GM21576 (cell line): ENCODE measurements around the gene NEO1.
"Not testable (repeated sequence)": the region's sequence is repeated elsewhere in the genome, so short reads cannot be mapped to it uniquely, and the experiment has no call there.

Experiments used
- ATAC-seq: cut with Tn5 transposase; IDR thresholded peaks from one replicate; pipeline ENCODE4 v1.9.1; 2021; ENCODE audit warnings: mild to moderate bottlenecking, moderate library complexity; ENCODE audit not compliant: unreplicated experiment

The NEO1 gene

DNA sequence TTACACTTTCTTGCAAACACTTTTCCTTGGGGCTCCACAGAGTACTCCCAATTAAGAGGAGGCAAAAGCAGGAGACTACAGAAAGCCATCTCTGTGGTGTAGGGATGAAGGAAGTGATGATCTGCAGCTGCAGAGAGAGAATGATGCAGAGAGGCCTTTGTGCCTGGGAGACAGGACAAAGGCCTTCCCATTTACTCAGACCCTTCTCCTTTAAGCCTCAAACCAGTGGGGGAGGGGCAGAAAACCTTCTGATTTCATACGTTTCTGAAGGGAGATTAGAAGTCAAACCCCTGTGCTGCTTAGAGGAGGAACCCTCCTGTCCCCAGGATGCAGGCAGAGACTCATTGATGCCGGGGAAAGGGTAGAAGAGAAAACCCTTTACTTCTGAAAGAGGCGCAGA is 130.8 kb downstream of the NEO1 start:
- no peak for ATAC-seq

GRCh38 chr15:73190189-73190601 is 137.9 kb downstream of the NEO1 start:
- no peak for ATAC-seq

DNA sequence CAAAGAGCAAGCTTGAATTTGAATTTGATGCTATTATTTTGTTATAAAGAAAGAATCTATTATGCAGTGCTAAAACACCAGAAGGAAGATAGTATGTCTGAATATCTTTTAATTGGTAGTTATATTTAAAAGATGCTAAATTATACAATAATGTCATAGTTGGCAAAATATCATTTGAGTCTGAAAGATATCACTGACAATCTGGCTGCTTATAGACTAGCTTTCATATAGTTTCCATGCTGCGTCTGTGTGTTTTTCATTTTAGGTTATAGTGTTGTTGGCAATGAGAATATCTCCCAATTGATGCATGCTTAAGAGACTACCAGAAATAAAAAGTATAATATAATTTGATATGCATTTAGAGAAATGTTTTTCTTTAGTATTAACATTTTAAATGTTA is 142.9 kb downstream of the NEO1 start:
- ATAC-seq, result no peak

GRCh38 chr15:73196113-73196512 is 143.8 kb downstream of the NEO1 start:
- no peak for ATAC-seq

DNA sequence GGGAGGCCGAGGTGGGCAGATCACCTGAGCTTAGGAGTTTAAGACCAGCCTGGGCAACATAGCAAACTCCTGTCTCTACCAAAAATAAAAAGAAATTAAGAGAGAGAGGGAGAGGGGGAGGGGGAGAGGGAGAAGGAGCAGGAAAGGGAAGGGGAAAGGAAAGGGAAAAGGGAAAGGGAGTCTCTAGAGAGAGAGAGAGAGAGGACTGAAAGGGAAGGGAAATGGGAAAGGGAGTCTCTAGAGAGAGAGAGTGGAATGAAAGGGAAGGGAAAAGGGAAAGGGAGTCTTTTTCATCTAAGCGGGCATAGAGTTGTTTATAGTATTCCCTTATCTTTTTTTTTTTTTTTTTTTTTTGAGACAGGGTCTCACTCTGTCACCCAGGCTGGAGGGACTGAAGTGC is 148.1 kb downstream of the NEO1 start:
- no peak for ATAC-seq

- ATAC-seq, result no peak
Observed at GRCh38 chr15:73210630-73211029, 158.4 kb downstream of the NEO1 start.

DNA sequence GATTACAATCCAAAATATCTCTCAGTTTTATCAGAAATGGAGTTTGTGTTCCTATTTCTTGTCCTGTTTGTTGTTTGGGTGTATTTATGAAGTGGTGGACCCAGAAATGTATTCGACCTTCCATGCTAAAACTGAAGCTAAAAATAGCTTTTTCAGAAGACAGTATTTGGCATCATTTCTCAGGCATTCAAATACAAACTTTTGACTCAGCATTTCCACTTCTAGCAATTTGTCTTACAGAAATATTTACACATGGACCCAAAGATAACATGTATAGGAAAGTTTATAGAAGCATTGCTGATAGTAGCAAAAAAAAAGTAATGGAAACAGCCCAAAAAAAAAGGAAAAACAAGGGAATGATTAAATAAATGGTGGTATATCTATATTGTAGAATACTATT is 160.2 kb downstream of the NEO1 start:
- no peak for ATAC-seq

GRCh38 chr15:73221450-73221849 is 169.2 kb downstream of the NEO1 start:
- ATAC-seq, result not testable (repeated sequence)

DNA sequence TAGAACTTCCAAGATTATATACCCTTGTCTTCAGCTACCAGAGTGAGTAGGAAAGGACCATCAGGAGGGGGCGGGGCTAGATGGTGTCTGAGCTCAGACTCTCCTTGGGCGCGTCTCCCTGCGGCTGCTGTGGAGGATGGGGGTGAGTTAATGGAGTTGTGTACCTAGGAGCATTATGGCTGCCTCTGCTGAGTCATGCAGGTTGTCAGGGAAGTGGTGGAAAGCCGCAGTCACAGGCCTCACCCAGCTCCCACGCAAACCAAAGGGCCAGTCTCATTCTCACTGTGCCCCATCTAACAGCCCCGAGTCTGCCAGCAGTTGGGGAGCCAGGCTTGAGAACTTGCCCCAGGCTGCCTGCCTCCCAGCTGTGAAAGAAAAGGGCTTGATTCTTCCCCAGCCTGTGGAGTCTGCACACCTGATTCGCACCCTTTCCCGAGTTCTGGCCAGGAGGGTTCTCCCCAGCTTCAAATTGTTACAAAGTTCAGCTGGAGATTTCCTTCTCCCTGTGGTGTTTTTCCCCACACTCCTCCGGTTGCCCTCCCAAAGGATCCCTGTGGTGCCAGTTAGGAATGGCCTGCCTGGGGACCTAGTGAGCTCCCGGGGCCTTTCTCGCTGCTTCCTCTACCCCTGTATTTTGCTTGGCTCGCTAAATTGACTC is 173.2 kb downstream of the NEO1 start:
- ATAC-seq, result no peak

DNA sequence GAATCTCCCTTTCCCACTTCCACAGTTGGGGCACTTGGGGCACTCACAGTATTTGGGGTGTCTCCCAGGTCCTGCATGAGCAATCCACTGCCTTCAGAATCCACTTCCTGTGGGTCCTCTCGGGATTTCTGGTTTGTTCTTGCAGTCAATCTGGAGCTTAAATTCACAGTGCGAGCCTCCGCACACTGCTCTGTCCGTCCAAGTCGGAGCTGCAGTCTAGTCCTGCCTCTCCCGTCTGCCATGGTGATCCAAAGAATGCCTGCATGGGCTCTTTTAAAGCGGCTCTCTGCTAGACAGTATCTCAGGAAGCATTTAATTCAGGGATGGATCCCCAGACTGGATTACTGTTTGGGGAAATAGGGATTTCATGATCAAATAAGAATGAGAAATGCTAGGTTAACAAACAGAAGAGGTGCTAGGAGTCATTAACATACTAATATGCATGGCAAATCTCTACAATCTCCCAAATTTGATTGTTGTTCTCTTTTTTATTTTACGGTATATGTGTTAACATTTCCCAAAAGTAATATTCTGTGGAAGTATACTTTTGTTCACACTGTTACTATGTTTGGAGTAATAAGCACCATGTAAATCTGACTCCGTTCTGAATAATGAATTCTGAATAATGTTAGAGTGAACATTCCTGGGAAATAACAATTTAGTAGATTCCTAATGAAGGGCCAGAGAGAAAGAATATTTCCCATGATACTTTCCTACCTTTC is 174.0 kb downstream of the NEO1 start:
- ATAC-seq, result no peak

DNA sequence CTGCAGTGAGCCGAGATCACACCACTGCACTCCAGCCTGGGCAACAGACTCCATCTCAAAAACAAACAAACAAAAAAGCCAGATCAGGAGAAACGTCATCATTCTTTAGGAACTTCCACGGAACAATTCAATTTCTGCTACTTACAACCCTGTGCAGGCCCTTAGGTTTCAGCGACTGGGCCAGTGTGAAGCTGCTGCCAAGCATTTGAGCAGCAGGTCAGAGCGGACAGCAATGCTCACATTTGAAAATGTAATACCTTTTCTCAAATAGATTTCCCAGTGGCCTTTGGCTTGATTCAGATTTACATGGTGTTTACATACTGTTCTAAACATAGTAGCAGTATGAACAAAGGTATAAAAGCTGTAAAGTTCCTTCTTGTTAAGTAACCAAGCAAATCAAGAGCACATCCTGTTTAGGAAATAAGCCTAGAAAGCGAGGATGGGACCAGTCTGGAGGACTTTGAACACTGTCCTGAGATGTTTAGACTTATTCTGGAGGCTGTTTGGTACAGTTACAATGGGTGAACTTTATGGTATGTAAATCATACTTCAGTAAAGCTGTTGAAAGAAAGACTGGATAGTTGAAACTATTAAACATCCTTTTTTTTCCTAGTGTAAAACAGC is 175.3 kb downstream of the NEO1 start:
- no peak for ATAC-seq

DNA sequence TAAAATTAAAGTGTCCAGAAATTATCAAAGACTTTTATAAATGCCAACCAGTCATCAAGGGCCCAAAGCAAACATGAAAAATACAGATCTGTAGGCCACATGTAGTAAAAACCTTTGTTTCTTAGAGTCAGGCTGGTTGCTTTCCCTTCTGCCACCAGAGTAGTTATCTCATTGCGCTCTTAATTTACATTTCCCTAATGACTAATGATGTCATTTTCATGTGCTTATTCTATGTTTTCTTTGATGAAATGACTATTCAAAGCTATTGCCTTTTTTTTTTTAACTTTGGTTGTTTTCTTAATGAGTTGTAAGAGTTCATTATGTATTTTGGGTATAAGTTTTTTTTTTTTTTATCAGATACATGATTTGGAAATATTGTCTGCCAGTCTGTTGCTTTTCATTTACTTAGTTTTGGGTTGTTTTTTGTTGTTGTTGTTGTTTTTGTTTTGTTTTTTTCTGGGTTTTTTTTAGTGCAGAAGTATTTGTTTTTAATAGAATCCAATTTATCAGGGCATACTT is 175.9 kb downstream of the NEO1 start:
- ATAC-seq, result no peak

- ATAC-seq, result no peak
Observed at GRCh38 chr15:73231661-73232419, 179.6 kb downstream of the NEO1 start.

DNA sequence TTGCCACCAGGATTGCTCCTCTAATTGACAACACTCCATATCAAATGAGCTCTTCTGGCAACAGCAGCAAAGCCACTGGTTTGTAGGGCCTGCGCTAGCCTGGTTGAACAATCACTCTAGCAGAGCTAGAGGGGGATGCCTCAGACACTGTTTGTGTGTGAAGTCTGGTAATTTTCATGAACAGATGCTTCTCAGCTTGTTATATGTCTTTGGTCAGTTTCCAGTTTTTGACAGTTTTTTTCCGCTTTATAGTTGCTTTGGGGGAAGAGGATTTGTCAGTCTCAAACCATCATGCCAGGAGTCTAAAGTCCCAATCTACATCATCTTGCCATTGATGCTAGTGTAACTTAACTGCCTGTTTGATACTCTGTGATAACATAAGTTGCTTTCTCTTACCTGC is 180.5 kb downstream of the NEO1 start:
- ATAC-seq, result no peak

GRCh38 chr15:73233623-73234022 is 181.4 kb downstream of the NEO1 start:
- ATAC-seq, result no peak

DNA sequence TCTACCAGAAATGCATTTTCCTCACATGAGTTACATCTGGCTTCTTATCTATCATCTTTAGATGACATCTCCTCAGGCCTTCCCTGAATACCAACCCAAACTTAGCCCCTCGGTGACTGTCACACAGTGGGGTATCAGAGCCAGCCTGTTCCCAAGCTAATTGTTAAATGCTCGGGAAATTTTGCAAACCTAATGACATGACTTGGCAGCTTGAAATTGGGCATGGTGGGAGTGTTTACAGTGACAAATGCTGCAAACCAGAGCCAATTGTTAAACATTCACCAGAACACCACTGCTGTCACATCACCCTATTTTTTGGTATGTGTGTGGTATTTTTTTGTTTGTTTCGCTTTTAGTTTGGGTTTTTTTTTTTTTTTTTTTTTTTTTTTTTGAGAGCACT is 185.6 kb downstream of the NEO1 start:
- no peak for ATAC-seq

GRCh38 chr15:73239564-73240215 is 187.4 kb downstream of the NEO1 start:
- ATAC-seq, result no peak

DNA sequence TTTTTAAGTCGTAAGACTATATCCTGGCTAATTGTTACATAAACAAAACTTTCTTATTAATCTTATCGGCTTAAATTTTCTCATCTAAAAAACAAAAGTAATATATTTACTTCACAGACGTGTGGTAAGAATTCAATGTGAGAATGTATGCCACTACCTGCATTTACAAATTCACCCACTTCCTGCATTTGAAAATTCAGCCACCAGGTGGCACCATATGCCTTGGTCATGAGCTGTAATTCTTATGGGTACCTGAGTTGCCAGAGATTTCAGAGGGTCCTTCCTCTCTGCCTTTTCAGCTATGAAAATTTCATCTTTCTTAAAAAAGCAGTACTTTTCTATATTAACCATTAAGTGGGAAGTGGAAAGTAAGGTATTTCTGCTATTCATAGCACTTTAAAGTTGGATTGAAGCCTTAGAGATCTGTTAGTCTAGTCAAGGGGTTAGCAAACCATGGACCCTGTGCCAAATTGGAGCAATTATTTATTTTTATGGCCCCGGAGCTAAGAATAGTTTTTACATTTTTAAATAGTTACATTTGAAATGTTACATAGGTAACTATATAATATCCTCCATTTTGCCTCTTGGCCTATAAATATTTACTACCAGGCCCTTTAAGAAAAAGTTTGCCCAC is 188.7 kb downstream of the NEO1 start:
- ATAC-seq, result no peak

- no peak for ATAC-seq
Observed at GRCh38 chr15:73244333-73244732, 192.1 kb downstream of the NEO1 start.

- no peak for ATAC-seq
Observed at GRCh38 chr15:73246439-73246838, 194.2 kb downstream of the NEO1 start.
